GM12864 (cell line): ENCODE measurements around the gene PRSS21.

Experiments used
- DNase-seq: peaks from one replicate; pipeline ENCODE4 v3.0.0-alpha.2; 2011; ENCODE audit warnings: low read depth
- H3K4me3 ChIP-seq: 2 replicates; pipeline ENCODE4 v1.5.1; 2011; ENCODE audit warnings: mild to moderate bottlenecking, low read depth, low read length, control low read depth
- CTCF ChIP-seq: IDR thresholded peaks from 2 replicates; pipeline ENCODE4 v1.5.1; 2011; ENCODE audit warnings: low read depth, mild to moderate bottlenecking, moderate library complexity, low read length, control low read depth, inconsistent platforms; ENCODE audit errors: missing control alignments

PRSS21 gene

GRCh38 chr16:2817340-2818271 is 569 bp downstream of the PRSS21 start:
- no peak overlapping the region; the same call in 1 of the 2 replicates for H3K4me3 ChIP-seq
- no peak for DNase-seq
- TF ChIP-seq CTCF: no peak

- DNase-seq: no peak
- TF ChIP-seq CTCF: no peak
- H3K4me3 ChIP-seq: no peak overlapping the region
These were observed 1.3 kb downstream of the PRSS21 start for GRCh38 chr16:2818272-2818876.

- TF ChIP-seq CTCF: no peak
- DNase-seq: no peak
- no peak overlapping the region for H3K4me3 ChIP-seq
These were observed 2.3 kb downstream of the PRSS21 start for GRCh38 chr16:2819179-2819938.

- H3K4me3 ChIP-seq: no peak overlapping the region
- DNase-seq: no peak
- no peak for TF ChIP-seq CTCF
These were observed 3.1 kb downstream of the PRSS21 start for GRCh38 chr16:2819939-2820835.

- DNase-seq: no peak
- H3K4me3 ChIP-seq: no peak overlapping the region
- TF ChIP-seq CTCF: no peak
These were observed 3.9 kb downstream of the PRSS21 start for GRCh38 chr16:2820836-2821486.
